HEK293 (cell line): Measurements from ENCODE around the gene DMC1.

Experiments used
- CTCF ChIA-PET: fragments of 350-600 bp; formaldehyde crosslinking; extraction: SDS; loops from one replicate; lab custom pipeline; 2021; ENCODE audit warnings: antibody characterized with exemption; lab: Yijun Ruan, JAX
- POLR2A ChIA-PET: fragments of 300-600 bp; formaldehyde crosslinking; extraction: SDS; loops from one replicate; lab custom pipeline; 2020; ENCODE audit warnings: antibody characterized with exemption, inconsistent platforms; lab: Yijun Ruan, JAX
- H3K27ac ChIP-seq: fragments of 200-500 bp; sonication (Bioruptor generic); 2 replicates; pipeline ENCODE4 v1.5.1; 2014; ENCODE audit warnings: low read depth, low read length, control low read depth, inconsistent platforms; ENCODE audit errors: extremely low read depth
- H3K36me3 ChIP-seq, 2 experiments: fragments of 200-500 bp in 1 of 2; sonication (Bioruptor generic) in 1 of 2; 1 replicate in 1 of 2; 2 replicates in 1 of 2; pipeline ENCODE4 v1.5.1; 2014 to 2017; ENCODE audit warnings: inconsistent platforms in 2 of 2, low read length in 2 of 2; ENCODE audit not compliant: control insufficient read depth in 2 of 2, insufficient read depth in 1 of 2
- H3K4me1 ChIP-seq: fragments of 200-500 bp; sonication (Bioruptor generic); 2 replicates; pipeline ENCODE4 v1.5.1; 2014; ENCODE audit warnings: mild to moderate bottlenecking, low read length, inconsistent platforms; ENCODE audit not compliant: control insufficient read depth, insufficient read depth
- H3K4me3 ChIP-seq: 2 replicates; pipeline ENCODE4 v1.5.1; 2011; ENCODE audit warnings: low read depth, mild to moderate bottlenecking, control low read depth, low read length, moderate library complexity
- H3K9me3 ChIP-seq: fragments of 200-500 bp; sonication (Bioruptor generic); 2 replicates; pipeline ENCODE4 v1.5.1; 2014; ENCODE audit warnings: low read depth, low read length, inconsistent platforms; ENCODE audit not compliant: control insufficient read depth, insufficient read depth
- SP3 ChIP-seq: fragments of 450-650 bp; formaldehyde crosslinking; IDR thresholded peaks from 2 replicates; pipeline ENCODE4 v1.5.1; 2016; ENCODE audit warnings: missing biosample characterization, missing genetic modification characterization
- ZNF266 ChIP-seq: fragments of 450-650 bp; formaldehyde crosslinking; IDR thresholded peaks from 2 replicates; pipeline ENCODE4 v1.5.1; 2016; ENCODE audit warnings: missing biosample characterization, missing genetic modification characterization, low read depth
- ZNF560 ChIP-seq: fragments of 450-650 bp; formaldehyde crosslinking; IDR thresholded peaks from 2 replicates; pipeline ENCODE4 v1.5.1; 2017; ENCODE audit warnings: missing biosample characterization, missing genetic modification characterization, borderline replicate concordance
- ZNF791 ChIP-seq: fragments of 450-650 bp; formaldehyde crosslinking; IDR thresholded peaks from 2 replicates; pipeline ENCODE4 v1.5.1; 2016; ENCODE audit warnings: missing biosample characterization, missing genetic modification characterization

The DMC1 gene

DNA sequence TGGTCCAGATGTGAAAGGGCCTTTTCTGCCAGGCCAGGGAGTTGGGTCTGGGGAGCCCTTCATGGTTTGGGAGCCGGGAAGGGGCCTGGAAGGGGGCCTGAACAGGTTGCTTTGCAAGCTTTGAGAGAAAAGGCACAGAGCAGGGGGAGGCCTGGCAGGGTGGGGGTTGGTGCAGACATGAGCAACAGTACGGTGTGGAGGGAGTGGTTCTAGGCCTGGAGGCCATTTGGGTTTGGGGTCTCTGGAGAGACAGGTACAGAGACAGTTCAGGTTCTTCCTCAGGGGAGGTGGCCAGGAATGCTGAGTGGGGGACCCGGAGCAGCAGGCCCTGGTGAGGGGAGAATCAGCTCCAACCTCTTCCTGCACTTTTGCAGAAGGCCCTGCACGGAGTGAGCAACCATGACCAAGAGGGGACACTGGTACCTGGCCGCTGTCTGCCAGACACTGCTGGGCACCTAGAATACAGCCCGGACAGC is 100.6 kb downstream of the DMC1 start:
- CTCF ChIA-PET = no interaction called here
- H3K9me3 ChIP-seq = no peaks in the 10 kb centered on the region
- TF ChIP-seq SP3 (tag by site-specific recombination) (no peak), ZNF791 (tag by site-specific recombination) (no peak), ZNF266 (tag by site-specific recombination) (no peak), ZNF560 (tag by site-specific recombination) (no peak)
- TF ChIP-seq, all 188 proteins: peak for 0
- POLR2A ChIA-PET = interaction anchor here (0.6 kb wide), 1 partner anchor 71 kb away, joined by 5 read pairs; no protein-coding TSS in a partner anchor
- Histone ChIP-seq H3K36me3 (no peaks in the 10 kb centered on the region), H3K4me3 (no peak overlapping the region), H3K4me1 (peaks cover 6% of the 10 kb centered on the region), H3K27ac (no peak overlapping the region)
